ENCODE results near the gene NPB. TPM values are rescaled to one million over a fixed set of nuclear protein-coding genes. Genes with fewer than 3 reads are reported as not detected.

The NPB gene
- total RNA-seq = 0.37 and 0.40 TPM in 2 replicates

GRCh38 chr17:81902023-81902652 lies at the start of gene NPB:
NPB (plus strand) TSS chr17:81902238; CDS start chr17:81902278, 40 bp downstream.

GRCh38 chr17:81859906-81860755 lies 41.9 kb upstream of the NPB start, which contains the start of gene P4HB:
P4HB (minus strand) TSS chr17:81860535; CDS start chr17:81860471, 64 bp downstream.

GRCh38 chr17:81870981-81871386 lies 31.1 kb upstream of the NPB start, which contains the start of gene ARHGDIA:
ARHGDIA (minus strand) TSS chr17:81871337; CDS start chr17:81869930, 1,407 bp downstream.

GRCh38 chr17:81911277-81911961 lies 9.4 kb downstream of the NPB start, which contains the start of gene PCYT2:
PCYT2 (minus strand) TSS chr17:81911399; CDS start chr17:81911355, 44 bp downstream.

GRCh38 chr17:81917565-81918332 lies 15.7 kb downstream of the NPB start, which contains the start of gene SIRT7:
SIRT7 (minus strand) TSS chr17:81918176; CDS start chr17:81918131, 45 bp downstream.

GRCh38 chr17:81927653-81928543 lies 25.9 kb downstream of the NPB start, which contains the start of gene MAFG:
MAFG (minus strand) TSS chr17:81927735; CDS start chr17:81923185, 4,550 bp downstream.

GRCh38 chr17:81947189-81947588 lies 45.2 kb downstream of the NPB start, which contains the start of gene MYADML2:
MYADML2 (minus strand) TSS chr17:81947233; CDS start chr17:81941741, 5,492 bp downstream.

Other genes starting within 250 kb of the NPB start
- not detected in 2 replicates for gene PDE6G, start 245.7 kb upstream of the NPB start, total RNA-seq
- 24.6 and 37.7 TPM in 2 replicates for gene OXLD1, start 235.6 kb upstream of the NPB start, total RNA-seq
- gene CCDC137, start 235.5 kb upstream of the NPB start, total RNA-seq = 5.3 and 9.4 TPM in 2 replicates
- gene ARL16, start 218.4 kb upstream of the NPB start, total RNA-seq = 25.1 and 42.8 TPM in 2 replicates
- 78.3 and 91.3 TPM in 2 replicates for gene HGS, start 218.2 kb upstream of the NPB start, total RNA-seq
- gene MRPL12, start 198.9 kb upstream of the NPB start, total RNA-seq = 5.2 and 6.3 TPM in 2 replicates
- 7.0 and 10.8 TPM in 2 replicates for gene SLC25A10, start 190.0 kb upstream of the NPB start, total RNA-seq
- gene GCGR, start 98.1 kb upstream of the NPB start, total RNA-seq = not detected in 2 replicates
- gene MCRIP1, start 68.9 kb upstream of the NPB start, total RNA-seq = 124 and 145 TPM in 2 replicates
- not detected in 2 replicates for gene PPP1R27, start 67.2 kb upstream of the NPB start, total RNA-seq
- gene P4HB, start 41.7 kb upstream of the NPB start, total RNA-seq = 1,018 and 1,063 TPM in 2 replicates
- gene ARHGDIA, start 30.9 kb upstream of the NPB start, total RNA-seq = 110 and 179 TPM in 2 replicates
- 109 and 156 TPM in 2 replicates for gene ALYREF, start 10.7 kb upstream of the NPB start, total RNA-seq
- gene ANAPC11, start 10.5 kb upstream of the NPB start, total RNA-seq = 201 and 265 TPM in 2 replicates
- gene PCYT2, start 9.2 kb downstream of the NPB start, total RNA-seq = 55.0 and 60.2 TPM in 2 replicates
- gene SIRT7, start 15.9 kb downstream of the NPB start, total RNA-seq = 14.6 and 18.5 TPM in 2 replicates
- gene MAFG, start 25.5 kb downstream of the NPB start, total RNA-seq = 17.0 and 17.3 TPM in 2 replicates
- gene PYCR1, start 35.1 kb downstream of the NPB start, total RNA-seq = 54.8 and 61.3 TPM in 2 replicates
- gene MYADML2, start 45.0 kb downstream of the NPB start, total RNA-seq = under 0.01 TPM in 1 of 2 replicates, not detected in the other
- gene NOTUM, start 58.9 kb downstream of the NPB start, total RNA-seq = under 0.01 TPM in 1 of 2 replicates, not detected in the other
- 26.6 and 28.8 TPM in 2 replicates for gene ASPSCR1, start 75.4 kb downstream of the NPB start, total RNA-seq
- gene CENPX, start 120.6 kb downstream of the NPB start, total RNA-seq = 26.2 and 35.1 TPM in 2 replicates
- 12.0 and 17.8 TPM in 2 replicates for gene LRRC45, start 121.1 kb downstream of the NPB start, total RNA-seq
- 4.4 and 4.8 TPM in 2 replicates for gene RAC3, start 129.4 kb downstream of the NPB start, total RNA-seq
- gene DCXR, start 135.5 kb downstream of the NPB start, total RNA-seq = 38.7 and 43.1 TPM in 2 replicates
- gene RFNG, start 149.6 kb downstream of the NPB start, total RNA-seq = 23.5 and 26.9 TPM in 2 replicates
- 76.9 and 97.9 TPM in 2 replicates for gene GPS1, start 149.7 kb downstream of the NPB start, total RNA-seq
- 35.7 and 50.7 TPM in 2 replicates for gene DUS1L, start 163.6 kb downstream of the NPB start, total RNA-seq
- gene FASN, start 196.0 kb downstream of the NPB start, total RNA-seq = 79.8 and 118 TPM in 2 replicates